ENCODE results near the gene MCCC2. TPM values are rescaled to one million over a fixed set of nuclear protein-coding genes. Genes with fewer than 3 reads are reported as not detected.

Gene MCCC2
- polyA plus RNA-seq, 1 donor from 2014 or later = 8.8 TPM

DNA sequence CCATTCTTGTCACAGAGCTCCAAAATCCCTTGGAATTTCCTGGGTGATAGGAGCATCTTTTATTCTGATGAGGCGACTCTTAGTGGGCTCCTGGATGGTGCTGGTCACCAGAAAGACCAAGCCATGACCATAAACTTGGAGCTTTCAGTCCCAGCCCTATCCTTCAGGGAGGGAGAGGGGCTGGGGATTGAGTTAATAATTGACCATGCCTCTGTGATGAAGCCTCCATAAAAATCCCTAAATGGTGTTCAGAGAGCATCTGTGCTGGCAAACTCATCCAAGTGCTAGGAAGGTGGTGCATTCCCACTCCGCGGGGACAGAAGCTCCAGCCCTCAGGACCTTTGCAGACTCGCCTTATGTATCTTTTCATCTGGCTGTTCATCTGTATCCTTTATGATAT lies 28.7 kb downstream of the MCCC2 start:
- H3K4me2 ChIP-seq (ENCODE audit: low read length) = no peak overlapping the region
- H3K9me2 ChIP-seq (ENCODE audit: insufficient read depth, low read length) = no peaks in the 10 kb centered on the region
- H2AFZ ChIP-seq (ENCODE audit: low read depth, low read length) = no peak overlapping the region
- no peaks in the 10 kb centered on the region for H3K36me3 ChIP-seq (ENCODE audit: insufficient read depth, low read length)
- no peak overlapping the region for H3K4me3 ChIP-seq (ENCODE audit: low read length)
- H3K79me2 ChIP-seq (replicated peaks; ENCODE audit: insufficient read depth, low read length) = no peaks in the 10 kb centered on the region
- no peak overlapping the region for H3K9ac ChIP-seq (ENCODE audit: low read length)
- H3K9me3 ChIP-seq (ENCODE audit: low read length) = no peaks in the 10 kb centered on the region
- no peaks in the 10 kb centered on the region for H4K20me1 ChIP-seq (ENCODE audit: insufficient read depth)
- no peaks in the 10 kb centered on the region for H3F3A ChIP-seq (ENCODE audit: insufficient read depth, low read length, poor library complexity, severe bottlenecking)
- H3K27me3 ChIP-seq (ENCODE audit: insufficient read depth, low read depth, low read length) = no peaks in the 10 kb centered on the region
- H3K27ac ChIP-seq (ENCODE audit: low read length) = no peak overlapping the region
- TF ChIP-seq RAD21 (conservative IDR thresholded peaks at IDR 0.05) (no peak), EP300 (conservative IDR thresholded peaks at IDR 0.05; ENCODE audit: poor library complexity, severe bottlenecking) (no peak), EZH2 (IDR thresholded peaks at IDR 0.05; ENCODE audit: borderline replicate concordance, insufficient read depth, low read length, poor library complexity, severe bottlenecking) (no peak), POLR2AphosphoS5 (IDR thresholded peaks at IDR 0.05) (no peak), TAF1 (IDR thresholded peaks at IDR 0.05; ENCODE audit: low read depth) (no peak), SMC3 (conservative IDR thresholded peaks at IDR 0.05; ENCODE audit: poor library complexity) (no peak), MXI1 (conservative IDR thresholded peaks at IDR 0.05; ENCODE audit: poor library complexity, severe bottlenecking) (no peak)
- TF ChIP-seq, protein P1, sequence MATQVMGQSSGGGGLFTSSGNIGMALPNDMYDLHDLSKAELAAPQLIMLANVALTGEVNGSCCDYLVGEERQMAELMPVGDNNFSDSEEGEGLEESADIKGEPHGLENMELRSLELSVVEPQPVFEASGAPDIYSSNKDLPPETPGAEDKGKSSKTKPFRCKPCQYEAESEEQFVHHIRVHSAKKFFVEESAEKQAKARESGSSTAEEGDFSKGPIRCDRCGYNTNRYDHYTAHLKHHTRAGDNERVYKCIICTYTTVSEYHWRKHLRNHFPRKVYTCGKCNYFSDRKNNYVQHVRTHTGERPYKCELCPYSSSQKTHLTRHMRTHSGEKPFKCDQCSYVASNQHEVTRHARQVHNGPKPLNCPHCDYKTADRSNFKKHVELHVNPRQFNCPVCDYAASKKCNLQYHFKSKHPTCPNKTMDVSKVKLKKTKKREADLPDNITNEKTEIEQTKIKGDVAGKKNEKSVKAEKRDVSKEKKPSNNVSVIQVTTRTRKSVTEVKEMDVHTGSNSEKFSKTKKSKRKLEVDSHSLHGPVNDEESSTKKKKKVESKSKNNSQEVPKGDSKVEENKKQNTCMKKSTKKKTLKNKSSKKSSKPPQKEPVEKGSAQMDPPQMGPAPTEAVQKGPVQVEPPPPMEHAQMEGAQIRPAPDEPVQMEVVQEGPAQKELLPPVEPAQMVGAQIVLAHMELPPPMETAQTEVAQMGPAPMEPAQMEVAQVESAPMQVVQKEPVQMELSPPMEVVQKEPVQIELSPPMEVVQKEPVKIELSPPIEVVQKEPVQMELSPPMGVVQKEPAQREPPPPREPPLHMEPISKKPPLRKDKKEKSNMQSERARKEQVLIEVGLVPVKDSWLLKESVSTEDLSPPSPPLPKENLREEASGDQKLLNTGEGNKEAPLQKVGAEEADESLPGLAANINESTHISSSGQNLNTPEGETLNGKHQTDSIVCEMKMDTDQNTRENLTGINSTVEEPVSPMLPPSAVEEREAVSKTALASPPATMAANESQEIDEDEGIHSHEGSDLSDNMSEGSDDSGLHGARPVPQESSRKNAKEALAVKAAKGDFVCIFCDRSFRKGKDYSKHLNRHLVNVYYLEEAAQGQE (IDR thresholded peaks at IDR 0.05; ENCODE audit: borderline replicate concordance) = no peak
- TF ChIP-seq, protein P2, sequence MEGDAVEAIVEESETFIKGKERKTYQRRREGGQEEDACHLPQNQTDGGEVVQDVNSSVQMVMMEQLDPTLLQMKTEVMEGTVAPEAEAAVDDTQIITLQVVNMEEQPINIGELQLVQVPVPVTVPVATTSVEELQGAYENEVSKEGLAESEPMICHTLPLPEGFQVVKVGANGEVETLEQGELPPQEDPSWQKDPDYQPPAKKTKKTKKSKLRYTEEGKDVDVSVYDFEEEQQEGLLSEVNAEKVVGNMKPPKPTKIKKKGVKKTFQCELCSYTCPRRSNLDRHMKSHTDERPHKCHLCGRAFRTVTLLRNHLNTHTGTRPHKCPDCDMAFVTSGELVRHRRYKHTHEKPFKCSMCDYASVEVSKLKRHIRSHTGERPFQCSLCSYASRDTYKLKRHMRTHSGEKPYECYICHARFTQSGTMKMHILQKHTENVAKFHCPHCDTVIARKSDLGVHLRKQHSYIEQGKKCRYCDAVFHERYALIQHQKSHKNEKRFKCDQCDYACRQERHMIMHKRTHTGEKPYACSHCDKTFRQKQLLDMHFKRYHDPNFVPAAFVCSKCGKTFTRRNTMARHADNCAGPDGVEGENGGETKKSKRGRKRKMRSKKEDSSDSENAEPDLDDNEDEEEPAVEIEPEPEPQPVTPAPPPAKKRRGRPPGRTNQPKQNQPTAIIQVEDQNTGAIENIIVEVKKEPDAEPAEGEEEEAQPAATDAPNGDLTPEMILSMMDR (IDR thresholded peaks at IDR 0.05; ENCODE audit: poor library complexity, severe bottlenecking) = no peak

DNA sequence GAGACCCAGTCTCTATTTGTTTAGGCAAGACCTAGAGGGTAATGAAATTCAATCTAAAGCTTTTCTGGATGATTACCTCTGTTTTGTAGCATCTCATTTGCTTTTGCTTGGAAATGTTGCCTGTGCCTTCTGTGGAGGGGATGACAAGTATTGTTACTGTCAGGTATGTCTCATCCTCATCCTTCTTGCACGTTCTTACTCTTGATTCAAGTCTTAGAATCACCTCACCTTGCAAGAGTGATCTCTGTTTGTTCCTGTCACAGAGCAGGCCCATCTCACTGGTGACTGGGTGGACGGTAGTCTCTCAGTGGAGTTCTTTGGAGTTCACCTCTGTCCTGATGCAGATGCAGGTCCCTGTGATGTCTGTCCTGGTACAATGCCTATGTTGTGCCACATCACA lies 33.5 kb downstream of the MCCC2 start:
- H2AFZ ChIP-seq (ENCODE audit: low read depth, low read length) = no peak overlapping the region
- H3K4me2 ChIP-seq (ENCODE audit: low read length) = no peak overlapping the region
- H3K9me3 ChIP-seq (ENCODE audit: low read length) = no peaks in the 10 kb centered on the region
- H3K79me2 ChIP-seq (replicated peaks; ENCODE audit: insufficient read depth, low read length) = no peaks in the 10 kb centered on the region
- H3K9me2 ChIP-seq (ENCODE audit: insufficient read depth, low read length) = no peaks in the 10 kb centered on the region
- no peaks in the 10 kb centered on the region for H3K27me3 ChIP-seq (ENCODE audit: insufficient read depth, low read depth, low read length)
- H4K20me1 ChIP-seq (ENCODE audit: insufficient read depth) = no peaks in the 10 kb centered on the region
- H3K9ac ChIP-seq (ENCODE audit: low read length) = no peak overlapping the region
- TF ChIP-seq, protein P2 (IDR thresholded peaks at IDR 0.05; ENCODE audit: poor library complexity, severe bottlenecking) = no peak
- TF ChIP-seq RAD21 (conservative IDR thresholded peaks at IDR 0.05) (no peak), SMC3 (conservative IDR thresholded peaks at IDR 0.05; ENCODE audit: poor library complexity) (no peak), EZH2 (IDR thresholded peaks at IDR 0.05; ENCODE audit: borderline replicate concordance, insufficient read depth, low read length, poor library complexity, severe bottlenecking) (no peak), EP300 (conservative IDR thresholded peaks at IDR 0.05; ENCODE audit: poor library complexity, severe bottlenecking) (no peak), MXI1 (conservative IDR thresholded peaks at IDR 0.05; ENCODE audit: poor library complexity, severe bottlenecking) (no peak), TAF1 (IDR thresholded peaks at IDR 0.05; ENCODE audit: low read depth) (no peak), POLR2AphosphoS5 (IDR thresholded peaks at IDR 0.05) (no peak)
- TF ChIP-seq, protein P1 (IDR thresholded peaks at IDR 0.05; ENCODE audit: borderline replicate concordance) = no peak
- H3K27ac ChIP-seq (ENCODE audit: low read length) = no peak overlapping the region
- H3K4me3 ChIP-seq (ENCODE audit: low read length) = no peak overlapping the region
- H3K36me3 ChIP-seq (ENCODE audit: insufficient read depth, low read length) = no peaks in the 10 kb centered on the region
- no peaks in the 10 kb centered on the region for H3F3A ChIP-seq (ENCODE audit: insufficient read depth, low read length, poor library complexity, severe bottlenecking)
